Fibroblast of lung (primary cell): ENCODE data around the gene ZNF282.

Source experiments
- CTCF ChIP-seq, 2 donors: IDR thresholded peaks in 1 of 2; conservative IDR thresholded peaks in 1 of 2; 1 replicate in 1 of 2; 2 replicates in 1 of 2; pipeline ENCODE4 v1.5.1; 2011 to 2012; ENCODE audit warnings: low read length in 2 of 2, control low read depth in 1 of 2, inconsistent platforms in 1 of 2, low read depth in 1 of 2, mild to moderate bottlenecking in 1 of 2
- EZH2 ChIP-seq: IDR thresholded peaks from 2 replicates; pipeline ENCODE4 v1.5.1; 2012; ENCODE audit warnings: low read length, control low read depth, mild to moderate bottlenecking; ENCODE audit errors: missing control alignments

GRCh38 chr7:149241696-149242095 is 46.4 kb downstream of the ZNF282 start:
- no peak for TF ChIP-seq CTCF (conservative IDR thresholded peaks at IDR 0.05 in 1 of 2, IDR thresholded peaks at IDR 0.05 in 1 of 2; ENCODE audit: low read depth in 1 of 2, low read length in 2 of 2)
- TF ChIP-seq EZH2: no peak
